A673 (cell line): Measurements from ENCODE around the gene CHST15.

ENCODE experiments used
- CTCF ChIP-seq: fragments of 300-800, 200-600 bp; sonication (generic); conservative IDR thresholded peaks from 2 replicates; pipeline ENCODE4 v1.5.1; 2017; ENCODE audit warnings: low read depth, mild to moderate bottlenecking, antibody characterized with exemption, low read length, moderate library complexity, mixed read lengths
- EZH2 ChIP-seq: fragments of 200-600 bp; sonication (generic); IDR thresholded peaks from 2 replicates; pipeline ENCODE4 v1.6.1; 2017; ENCODE audit warnings: borderline replicate concordance, low read depth, mild to moderate bottlenecking, mixed read lengths, antibody characterized with exemption, low read length; ENCODE audit not compliant: poor library complexity, severe bottlenecking

GRCh38 chr10:124095096-124095495, 1.7 kb upstream of the CHST15 start:
- TF ChIP-seq EZH2 (no peak), CTCF (no peak)
